ENCODE results near the gene GRID1.
"Not testable (repeated sequence)": the region's sequence is repeated elsewhere in the genome, so short reads cannot be mapped to it uniquely, and the experiment has no call there.

DNA sequence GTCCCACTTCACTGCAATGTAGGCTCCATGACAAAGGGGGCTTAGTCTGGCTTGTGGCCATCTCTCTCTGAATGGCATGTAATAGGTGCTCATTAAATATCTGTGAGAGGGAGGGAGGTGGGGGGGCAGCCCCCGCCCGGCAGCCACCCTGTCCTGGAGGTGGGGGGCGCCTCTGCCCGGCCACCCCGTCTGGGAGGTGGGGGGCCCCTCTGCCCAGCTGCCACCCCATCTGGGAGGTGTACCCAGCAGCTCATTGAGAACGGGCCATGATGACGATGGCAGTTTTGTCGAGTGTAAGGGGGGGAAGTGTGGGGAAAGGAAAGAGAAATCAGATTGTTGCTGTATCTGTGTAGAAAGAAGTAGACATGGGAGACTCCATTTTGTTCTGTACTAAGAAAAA lies 334.5 kb downstream of the GRID1 start:
- TF ChIP-seq, protein P1, sequence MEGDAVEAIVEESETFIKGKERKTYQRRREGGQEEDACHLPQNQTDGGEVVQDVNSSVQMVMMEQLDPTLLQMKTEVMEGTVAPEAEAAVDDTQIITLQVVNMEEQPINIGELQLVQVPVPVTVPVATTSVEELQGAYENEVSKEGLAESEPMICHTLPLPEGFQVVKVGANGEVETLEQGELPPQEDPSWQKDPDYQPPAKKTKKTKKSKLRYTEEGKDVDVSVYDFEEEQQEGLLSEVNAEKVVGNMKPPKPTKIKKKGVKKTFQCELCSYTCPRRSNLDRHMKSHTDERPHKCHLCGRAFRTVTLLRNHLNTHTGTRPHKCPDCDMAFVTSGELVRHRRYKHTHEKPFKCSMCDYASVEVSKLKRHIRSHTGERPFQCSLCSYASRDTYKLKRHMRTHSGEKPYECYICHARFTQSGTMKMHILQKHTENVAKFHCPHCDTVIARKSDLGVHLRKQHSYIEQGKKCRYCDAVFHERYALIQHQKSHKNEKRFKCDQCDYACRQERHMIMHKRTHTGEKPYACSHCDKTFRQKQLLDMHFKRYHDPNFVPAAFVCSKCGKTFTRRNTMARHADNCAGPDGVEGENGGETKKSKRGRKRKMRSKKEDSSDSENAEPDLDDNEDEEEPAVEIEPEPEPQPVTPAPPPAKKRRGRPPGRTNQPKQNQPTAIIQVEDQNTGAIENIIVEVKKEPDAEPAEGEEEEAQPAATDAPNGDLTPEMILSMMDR (IDR thresholded peaks at IDR 0.05), result not testable (repeated sequence)
- not testable (repeated sequence) for TF ChIP-seq NFATC4 (CRISPR knock-in tag; IDR thresholded peaks at IDR 0.05); ZNF512 (CRISPR knock-in tag; IDR thresholded peaks at IDR 0.05; ENCODE audit: borderline replicate concordance); JUN (CRISPR knock-in tag; IDR thresholded peaks at IDR 0.05); GABPB1 (CRISPR knock-in tag; IDR thresholded peaks at IDR 0.05); NR3C1 (CRISPR knock-in tag; conservative IDR thresholded peaks at IDR 0.05; ENCODE audit: low read depth); CREM (CRISPR knock-in tag; IDR thresholded peaks at IDR 0.05); ZBTB21 (CRISPR knock-in tag; IDR thresholded peaks at IDR 0.05; ENCODE audit: borderline replicate concordance)

Data from WTC11 (cell line).